NCI-H2196 treated with DMSO at 0.1 percent for 48 hours (cell line): ENCODE measurements around the gene AFAP1L1.

Source experiments
- DNase-seq: peaks from one replicate; lab custom pipeline; 2025; ENCODE audit not compliant: unreplicated experiment; lab: John Stamatoyannopoulos, UW

The AFAP1L1 gene

DNA sequence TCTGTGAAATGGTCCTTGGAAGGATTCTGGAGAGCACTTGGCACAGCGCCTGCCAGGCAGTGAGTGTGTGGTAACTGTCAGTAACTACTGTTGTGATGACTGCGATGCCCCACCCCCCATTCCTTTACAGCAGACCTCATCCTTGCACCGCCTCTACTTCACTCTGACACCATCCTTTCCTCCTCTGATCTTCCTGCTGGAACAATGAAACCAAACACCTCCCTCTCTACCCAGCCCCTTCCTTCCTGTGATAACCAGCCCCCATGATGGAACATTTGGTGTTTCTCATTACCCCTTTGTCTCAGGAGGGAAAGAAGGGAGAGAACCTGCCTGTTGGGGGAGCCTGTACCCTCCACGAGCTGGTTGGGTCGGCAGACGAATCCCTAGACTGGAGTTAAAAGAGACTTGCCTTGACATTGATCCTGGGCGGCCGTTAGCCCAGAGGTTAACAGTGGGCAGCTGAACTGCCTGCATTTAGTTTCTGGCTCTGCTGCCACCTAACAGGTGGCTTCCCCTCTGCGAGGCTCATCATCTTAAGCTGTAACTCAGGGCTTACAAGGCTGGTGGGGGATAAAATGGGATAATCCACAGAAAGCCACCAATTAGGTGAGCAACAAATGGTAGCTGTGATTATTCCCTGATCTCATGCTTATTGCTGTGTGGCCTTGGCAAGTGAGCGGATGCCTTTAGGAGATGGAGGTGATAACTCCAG is 39.4 kb downstream of the AFAP1L1 start:
- DNase-seq: no peak

DNA sequence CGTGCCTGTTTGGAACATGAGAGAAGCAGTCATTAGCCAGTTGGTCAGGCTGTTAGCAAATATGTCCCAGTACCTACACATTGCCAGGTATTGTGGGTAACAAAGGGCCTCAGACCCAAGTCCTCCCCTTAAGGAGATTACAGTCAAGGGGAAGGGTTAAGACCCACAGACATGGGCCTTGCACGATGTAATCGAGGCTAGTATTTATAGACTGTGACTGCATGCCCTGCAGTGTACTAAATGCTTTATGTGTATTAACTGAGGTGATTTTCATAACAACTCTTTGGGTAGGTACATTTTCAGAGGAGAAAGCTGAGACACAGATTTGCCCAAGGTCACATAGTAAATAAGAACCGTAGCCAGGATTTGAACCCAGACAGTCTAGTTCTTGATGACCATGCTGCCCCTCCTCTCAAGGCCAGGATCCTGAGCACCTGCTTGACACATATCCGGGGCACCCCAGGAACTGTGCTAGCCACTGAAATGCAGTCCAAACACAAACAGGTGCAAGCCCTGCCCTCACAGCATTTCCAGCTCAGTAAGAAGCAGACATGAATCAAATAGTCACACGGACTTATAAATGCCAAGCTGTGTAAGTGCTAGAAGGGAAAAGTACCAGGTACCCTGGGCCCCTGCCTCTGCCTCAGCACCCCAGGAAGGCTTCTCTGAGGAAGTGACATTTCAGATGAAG is 41.6 kb downstream of the AFAP1L1 start:
- no peak for DNase-seq

DNA sequence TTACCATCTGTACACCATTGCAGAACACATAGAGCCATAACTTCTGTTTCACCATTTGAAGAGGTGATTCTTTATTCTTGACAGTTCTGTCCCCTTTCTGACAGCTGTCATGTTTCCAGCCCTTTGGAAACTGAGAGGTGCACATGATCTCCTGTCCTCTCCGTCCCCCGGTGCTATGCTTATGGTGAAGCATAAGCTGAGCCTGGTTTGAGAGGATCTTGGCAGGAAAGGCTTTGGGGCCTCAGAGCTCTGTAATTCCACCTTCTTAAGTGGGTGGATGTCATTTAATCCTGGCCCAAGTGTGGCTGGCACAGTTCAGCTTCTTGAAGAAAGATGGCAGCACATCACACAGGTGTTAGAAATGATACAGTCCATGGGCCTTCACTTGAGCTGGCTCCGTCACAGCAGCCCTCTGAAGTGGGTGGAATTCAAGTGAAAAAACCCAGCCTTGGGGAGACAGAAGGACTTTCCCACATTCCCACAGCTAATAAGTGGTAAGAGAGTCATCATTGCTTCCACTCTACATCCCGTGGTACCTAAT is 43.0 kb downstream of the AFAP1L1 start:
- no peak for DNase-seq

DNA sequence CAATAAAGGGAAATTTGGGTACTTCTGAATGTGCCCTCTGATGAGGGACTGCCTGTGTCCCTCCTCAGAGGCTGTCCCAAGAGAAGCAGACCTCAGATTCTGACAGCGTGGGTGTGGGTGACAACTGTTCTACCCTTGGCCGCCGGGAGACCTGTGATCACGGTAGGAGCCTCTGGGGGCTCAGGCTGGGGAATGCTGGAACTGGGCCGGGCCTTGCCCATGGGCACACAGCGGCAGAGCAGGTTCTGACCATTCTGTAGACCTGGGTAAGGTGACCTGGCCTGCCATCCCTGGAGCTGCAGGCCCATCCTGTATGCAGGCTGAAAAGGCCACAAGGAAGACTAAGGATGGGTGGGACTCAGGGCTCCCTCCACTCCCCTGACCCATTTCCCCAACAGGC is 44.1 kb downstream of the AFAP1L1 start:
- DNase-seq: no peak

DNA sequence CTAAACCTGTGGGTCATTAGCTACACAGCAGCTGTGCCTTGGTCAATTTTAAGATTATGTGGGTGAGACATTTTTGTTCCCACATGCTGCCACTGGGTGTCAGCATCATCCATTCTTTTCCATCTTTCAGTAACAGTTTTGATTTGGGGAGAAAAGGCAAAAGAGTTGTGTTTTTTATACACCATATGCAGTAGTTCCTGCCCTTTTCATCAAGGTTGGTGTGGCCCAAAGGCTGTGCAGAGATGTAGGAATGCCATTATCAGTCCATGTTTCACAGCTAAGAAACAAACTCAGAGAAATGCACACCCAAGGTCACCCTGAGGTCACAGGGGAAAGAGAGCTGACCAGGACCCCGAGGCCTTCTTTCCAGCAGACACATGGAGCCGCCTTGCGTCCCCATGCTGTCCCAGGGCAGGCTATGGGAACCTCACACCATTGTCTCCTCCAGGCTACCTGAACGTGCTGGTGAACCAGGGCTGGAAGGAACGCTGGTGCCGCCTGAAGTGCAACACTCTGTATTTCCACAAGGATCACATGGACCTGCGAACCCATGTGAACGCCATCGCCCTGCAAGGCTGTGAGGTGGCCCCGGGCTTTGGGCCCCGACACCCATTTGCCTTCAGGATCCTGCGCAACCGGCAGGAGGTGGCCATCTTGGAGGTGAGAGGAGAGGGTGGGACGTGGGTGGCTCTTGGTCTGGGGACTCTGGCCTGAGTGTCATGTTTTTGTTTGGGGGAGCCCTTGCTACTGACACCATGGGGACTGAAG is 45.8 kb downstream of the AFAP1L1 start:
- peak; percentile 42 for DNase-seq

DNA sequence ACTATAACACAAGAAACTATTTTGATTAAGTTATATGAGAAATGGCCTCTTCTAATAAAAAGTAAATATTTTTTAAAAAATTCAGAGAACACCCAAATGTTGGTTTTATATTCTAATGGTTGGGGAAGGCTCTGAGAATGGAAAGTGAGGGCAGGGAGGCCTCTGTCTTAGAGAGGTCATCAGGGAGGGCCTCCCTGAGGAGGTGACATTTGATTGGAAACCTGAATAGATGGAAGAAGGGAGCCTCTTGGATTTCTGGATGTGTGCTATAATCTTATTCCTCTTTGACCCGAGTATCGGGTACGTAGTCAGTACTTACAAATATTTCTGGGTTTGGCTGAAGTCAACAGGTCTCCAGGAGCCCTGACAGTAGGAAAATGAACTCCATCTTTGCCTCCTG is 47.5 kb downstream of the AFAP1L1 start:
- no peak for DNase-seq

DNA sequence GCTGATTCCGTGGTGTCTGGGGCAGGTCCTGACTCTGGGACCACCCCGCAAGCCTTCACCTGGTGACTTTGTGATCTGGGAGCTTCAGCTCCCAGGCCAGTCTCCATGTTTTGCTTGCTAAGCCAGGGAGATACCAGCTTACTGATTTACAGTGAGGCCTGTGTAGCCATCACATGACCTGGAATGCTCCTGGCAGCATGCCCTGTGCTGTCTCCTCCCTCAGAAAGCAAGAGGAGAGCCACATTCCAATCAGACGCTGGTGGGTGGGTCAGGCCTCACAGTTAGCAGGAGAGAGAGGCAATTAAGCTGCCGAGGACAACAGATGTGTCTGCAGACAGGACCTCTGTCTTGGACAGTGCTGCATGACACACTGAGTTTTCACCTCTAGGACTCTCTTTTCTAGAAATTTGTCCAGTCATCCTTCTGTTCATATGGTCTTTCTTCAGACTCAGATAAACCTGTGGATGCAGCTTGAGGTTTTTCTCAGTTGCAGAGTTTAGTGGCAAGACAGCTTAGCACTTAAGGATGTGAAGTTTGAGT is 49.2 kb downstream of the AFAP1L1 start:
- DNase-seq: peak; percentile 92

DNA sequence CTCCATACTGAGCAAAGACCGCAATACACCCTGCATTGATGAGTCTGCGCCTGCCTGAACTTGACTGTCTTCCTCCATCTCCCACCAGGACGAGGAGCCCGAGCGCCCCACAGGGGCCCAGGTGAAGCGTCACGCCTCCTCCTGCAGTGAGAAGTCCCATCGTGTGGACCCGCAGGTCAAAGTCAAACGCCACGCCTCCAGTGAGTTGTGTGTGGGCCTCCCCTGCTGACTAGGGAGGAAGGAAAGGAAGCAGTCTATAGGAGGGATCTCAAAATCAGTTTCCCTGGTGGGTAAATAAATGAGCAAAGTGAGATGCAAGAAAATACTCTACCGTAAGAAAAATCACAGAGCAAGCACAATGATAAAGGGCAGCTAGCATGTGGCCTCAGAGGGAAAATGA is 50.9 kb downstream of the AFAP1L1 start:
- no peak for DNase-seq

DNA sequence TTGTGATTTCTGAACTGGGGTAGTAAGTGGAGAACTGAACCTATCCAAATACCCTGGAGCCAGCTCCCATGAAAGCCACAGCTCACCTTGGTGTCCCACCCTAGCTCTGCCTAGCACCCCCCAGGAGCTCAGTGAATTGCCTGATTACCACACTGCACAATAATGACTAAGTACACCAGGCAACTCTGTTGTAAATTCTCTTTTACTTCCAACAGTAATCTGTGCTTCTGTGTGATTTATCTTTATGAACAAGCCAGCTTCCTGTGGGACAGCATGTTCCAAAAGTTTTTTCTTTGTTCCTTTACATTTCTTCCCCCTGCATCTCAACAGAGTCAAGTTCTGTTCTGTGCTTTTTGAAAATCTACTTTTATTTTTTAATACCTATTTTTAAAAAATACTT is 51.6 kb downstream of the AFAP1L1 start:
- DNase-seq: no peak

DNA sequence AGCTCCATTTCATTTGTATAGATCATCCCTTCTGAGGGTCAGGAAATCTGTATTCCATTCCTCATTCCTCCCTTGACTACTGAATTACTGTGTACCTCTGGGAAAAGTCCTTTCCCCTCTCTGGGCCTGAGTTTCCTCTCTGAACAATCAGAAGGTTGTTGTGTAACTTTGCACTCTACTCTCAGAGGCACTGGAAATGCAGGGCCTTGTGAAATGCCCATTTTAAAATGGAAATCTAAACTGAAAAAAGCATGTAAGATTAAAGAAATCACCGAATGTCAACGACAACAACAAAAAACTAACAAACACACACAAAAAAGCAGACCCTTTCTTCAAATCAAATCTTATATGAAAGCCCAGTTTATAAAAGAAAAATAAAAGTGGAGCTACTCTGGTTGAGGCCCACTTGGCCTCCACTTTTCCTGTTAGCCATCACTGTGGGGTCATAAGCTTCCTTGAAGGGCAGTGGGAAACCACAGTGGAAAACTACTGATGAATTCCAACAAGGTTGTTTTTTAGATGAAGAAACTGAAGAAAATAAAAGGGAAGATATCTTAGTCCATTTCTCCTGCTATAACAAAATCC is 52.1 kb downstream of the AFAP1L1 start:
- DNase-seq: no peak

DNA sequence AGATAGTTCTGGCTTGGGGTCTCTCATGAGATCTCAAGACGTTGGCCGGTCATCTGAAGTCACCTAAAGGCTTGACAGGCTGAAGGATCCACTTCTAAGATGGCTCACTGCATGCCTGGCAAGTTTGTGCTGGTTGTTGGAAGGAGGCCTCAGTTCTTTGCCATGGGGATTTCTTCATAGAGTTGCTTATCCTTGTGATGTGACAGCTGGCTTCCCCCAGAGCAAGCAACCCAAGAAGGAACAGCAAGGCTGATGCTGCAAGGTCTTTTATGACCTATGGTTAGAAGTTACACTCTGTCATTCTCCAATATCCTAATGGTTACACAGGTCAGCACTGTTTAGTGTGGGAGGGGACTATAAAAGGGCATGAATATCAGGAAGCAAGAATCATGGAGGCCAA is 53.0 kb downstream of the AFAP1L1 start:
- DNase-seq: no peak

DNA sequence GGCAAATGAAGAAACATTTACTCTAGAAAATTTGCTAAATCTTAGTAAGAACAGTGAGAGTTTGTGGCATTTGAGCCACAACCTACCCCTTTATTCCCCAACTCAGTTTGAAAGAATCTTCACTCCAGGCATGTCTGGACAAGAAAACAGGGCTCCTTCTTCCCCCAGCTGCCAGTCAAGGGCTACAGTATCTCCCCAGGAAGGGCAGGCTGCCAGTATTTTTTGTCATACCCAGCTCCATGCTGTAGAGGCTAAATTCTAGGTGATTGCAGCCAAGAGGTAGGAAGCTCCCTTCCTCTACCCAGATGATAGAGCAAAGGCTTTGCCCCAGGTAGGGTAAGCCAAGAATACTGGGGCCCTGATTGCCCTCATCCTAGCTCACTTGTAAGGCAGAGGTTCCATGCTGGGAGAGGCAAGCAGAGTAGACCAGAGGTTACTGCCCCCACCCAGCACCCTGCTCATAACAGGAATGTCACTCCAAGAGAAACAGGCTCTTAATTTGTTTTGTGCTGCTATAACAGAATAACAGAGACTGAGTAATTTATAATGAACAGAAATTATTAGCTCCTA is 53.6 kb downstream of the AFAP1L1 start:
- DNase-seq: no peak

DNA sequence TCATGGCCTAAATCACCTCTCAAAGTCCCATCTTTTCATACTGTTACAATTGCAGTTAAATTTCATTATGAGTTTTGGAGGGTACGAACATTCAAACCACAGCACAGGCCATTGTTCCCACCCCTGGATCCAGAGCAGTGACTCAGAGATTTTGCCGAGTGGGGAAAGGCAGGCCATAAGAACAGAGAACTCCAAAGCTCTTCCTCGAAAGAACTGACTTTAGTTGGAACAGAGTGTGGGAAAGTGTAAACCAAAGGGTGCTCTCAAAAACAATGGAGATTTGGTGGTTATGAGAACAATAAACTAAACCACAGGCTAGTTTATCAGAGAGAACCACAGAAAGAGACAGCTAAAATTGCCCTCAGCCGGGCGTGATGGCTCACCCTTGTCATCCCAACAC is 54.2 kb downstream of the AFAP1L1 start:
- no peak for DNase-seq

DNA sequence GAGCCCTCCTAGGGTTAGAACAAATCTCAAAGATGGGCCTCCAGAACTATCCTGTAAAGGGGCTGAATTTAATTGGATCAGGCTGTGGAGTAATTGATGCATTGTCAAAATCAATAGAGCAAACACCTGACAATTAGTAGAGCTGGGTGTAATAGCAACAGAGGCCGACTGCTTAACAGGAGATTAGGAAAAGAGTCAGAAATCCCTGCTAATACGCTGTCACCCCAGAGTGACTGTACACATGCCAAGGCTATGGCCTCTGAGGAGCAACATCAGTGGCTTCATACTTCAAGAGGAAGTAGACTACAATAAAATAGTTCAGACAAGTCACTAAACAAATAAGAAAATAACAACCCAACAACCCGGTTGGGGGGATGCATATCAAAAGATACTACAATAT is 55.0 kb downstream of the AFAP1L1 start:
- DNase-seq: no peak

DNA sequence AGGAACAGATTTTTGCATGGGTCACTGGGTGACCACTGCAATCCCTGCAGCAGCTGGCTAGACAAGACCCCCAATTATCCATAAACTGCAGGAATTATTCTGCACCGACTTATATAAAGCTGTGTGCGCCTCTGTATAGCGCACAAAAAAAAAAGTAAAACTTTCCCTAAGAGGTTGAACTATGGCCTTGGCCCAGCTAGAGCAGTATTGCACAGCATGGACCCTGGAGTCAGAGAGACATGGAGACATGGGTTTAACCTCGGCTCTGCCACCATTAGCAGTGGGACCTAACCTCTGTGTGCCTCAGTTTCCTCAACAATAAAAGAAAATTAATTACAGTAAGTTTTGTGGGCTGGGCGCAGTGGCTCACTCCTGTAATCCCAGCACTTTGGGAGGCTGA is 56.5 kb downstream of the AFAP1L1 start:
- DNase-seq: no peak

DNA sequence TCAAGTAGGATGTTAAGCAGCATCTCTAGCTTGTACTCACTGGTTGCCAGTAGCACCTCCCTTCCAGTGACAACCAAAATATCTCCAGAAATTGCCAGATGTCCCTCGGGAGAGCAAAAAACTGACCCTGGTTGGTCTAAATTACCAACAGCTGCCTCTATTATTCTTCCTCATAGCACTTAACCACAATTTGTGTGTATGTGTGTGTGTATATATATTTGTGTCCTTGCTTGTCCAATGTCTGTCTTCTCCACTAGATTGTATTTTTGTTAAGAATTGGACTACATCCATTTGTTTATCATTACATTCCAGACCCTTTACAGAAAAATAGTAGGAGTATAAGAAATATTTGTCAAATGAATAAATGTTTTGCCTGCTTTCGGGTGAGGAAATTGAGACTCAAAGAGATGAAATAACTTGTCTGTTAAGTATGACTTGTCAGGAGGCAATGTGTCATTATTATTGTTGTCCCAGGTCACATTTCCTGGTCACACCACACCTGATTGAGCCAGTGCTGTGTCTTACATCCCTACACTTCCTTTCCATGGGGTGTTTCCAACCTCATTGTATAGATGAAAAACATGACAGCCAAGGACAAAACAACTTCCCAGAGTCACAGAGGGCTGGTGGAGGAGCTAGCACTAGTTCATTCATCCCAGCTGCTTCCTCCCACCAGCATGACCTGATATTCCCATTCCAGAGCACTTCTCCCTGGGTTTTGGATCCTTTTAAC is 62.2 kb downstream of the AFAP1L1 start:
- DNase-seq: no peak

DNA sequence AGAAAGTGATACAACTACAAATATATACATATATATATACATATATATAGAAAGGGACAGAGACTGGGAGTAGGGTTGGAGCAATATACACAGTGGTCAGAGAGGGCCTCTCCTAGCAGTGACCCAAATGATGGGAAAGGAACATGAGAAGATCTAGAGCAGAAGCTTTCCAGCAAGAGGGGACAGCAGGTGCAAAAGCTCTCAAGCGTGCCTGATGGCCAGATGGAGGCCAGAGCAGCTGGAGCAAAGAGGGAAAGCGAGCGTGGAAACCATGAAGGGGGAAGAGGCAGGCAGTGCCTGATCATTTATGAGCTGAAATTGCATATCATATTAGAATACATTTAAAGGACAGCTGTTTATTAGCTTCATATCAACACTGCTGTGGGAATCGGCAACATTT is 66.1 kb downstream of the AFAP1L1 start:
- peak; percentile 59 for DNase-seq

DNA sequence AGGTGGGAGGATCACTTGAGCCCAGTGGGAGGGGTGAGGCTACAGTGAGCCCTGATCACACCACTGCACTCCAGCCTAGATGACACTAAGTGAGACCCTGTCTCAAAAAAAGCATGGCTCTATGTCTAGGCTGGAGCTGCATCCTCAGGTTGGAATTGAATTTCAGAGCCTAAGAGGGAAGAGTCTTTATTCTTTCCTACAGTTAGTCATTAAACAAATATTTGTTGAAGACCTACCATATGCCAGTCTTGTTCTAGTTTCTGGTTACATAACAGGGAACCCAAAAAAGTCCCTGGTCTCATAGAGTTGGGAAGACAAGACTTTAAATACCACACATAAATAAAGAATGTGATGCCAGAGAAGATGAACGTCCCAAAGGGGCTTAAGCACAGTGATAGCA is 66.7 kb downstream of the AFAP1L1 start:
- peak; percentile 28 for DNase-seq

DNA sequence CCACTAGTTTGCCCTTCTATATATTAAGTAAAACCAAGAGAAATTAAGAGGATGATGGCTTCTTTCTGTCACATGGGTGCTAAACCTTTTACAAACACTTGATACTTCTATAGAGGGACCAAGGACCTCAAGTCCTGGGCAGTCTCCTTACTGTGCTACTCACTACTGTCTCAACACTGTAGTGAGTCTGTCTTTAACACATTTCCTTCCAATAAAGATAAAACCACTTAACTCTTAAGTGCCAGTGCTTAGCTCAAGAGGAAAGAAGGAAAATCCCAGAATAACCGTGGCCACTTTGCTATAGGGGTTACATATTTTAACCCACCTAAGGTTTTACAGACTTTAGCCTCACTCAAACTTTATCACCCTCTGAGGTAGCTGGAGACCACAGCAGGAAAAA is 69.3 kb downstream of the AFAP1L1 start:
- DNase-seq: no peak

DNA sequence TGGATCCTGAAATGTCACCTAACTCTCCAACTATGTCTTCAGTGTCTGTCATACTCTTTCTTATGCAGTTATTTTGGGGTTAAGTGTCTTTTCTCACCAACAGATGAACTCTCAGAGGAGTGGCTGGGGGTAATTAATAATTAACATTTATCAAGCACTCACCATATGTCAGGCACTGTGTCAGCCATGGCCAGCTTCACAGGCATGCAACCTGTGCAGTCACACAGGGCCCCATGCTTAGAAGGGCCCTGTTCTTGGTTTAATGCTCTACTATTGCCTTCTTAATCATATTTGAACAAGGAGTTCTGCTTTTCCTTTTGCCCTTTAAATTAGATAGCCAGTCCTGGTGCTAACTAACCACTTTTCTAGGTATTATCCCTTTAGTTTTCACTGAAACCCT is 70.2 kb downstream of the AFAP1L1 start:
- DNase-seq: no peak
